HG03558 (cell line): ENCODE data around the gene PARP8.
"Not testable (repeated sequence)": the region's sequence is repeated elsewhere in the genome, so short reads cannot be mapped to it uniquely, and the experiment has no call there.

ENCODE experiments used
- ATAC-seq: cut with Tn5 transposase; IDR thresholded peaks from one replicate; pipeline ENCODE4 v1.9.1; 2021; ENCODE audit warnings: moderate number of reproducible peaks; ENCODE audit not compliant: unreplicated experiment; ENCODE audit errors: extremely low read depth

Gene PARP8

GRCh38 chr5:50666261-50667022 lies at the start of gene PARP8:
PARP8 (plus strand) TSS chr5:50666637; CDS start chr5:50667096, 459 bp downstream.
- no peak for ATAC-seq

- no peak for ATAC-seq
Measured at GRCh38 chr5:50623666-50624065, 42.8 kb upstream of the PARP8 start.

DNA sequence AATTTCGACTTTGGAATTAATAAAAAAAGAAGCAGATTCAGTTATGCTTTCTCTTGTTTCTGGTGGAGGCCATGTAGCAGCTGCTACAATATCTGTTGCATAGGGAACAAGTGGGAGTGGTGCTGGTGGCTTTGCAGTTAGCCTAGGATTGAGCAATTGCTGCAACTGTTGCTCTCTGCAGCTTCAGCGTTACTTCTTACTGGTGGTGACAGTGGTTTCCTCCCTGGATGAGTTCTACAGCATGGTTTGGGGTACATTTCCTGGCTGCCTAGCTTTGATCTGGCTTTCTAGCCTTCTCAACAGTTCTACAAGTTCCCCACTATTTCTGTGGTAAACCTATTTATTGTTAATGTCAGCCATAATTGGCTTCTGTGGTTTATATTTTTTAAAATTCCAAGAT lies 31.6 kb upstream of the PARP8 start:
- ATAC-seq: not testable (repeated sequence)

DNA sequence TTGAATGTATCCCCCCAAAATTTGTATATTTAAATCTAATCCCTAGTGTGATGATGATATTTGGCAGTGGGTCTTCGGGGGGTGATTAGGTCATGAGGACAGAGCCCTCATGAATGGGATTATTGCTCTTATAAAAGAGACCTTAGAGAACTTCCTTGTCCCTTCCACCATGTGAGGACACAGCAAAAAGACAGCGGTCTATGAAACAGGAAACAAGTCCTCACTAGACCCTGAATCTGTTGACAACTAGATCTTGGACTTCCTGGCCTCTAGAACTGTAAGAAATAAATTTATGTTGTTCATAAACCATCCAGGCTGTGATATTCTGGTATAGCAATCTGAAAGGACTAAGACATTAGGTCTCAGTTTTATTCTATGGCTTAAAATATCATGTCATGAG lies 28.9 kb upstream of the PARP8 start:
- ATAC-seq: not testable (repeated sequence)

- no peak for ATAC-seq
Measured at GRCh38 chr5:50646591-50646990, 19.8 kb upstream of the PARP8 start.

- no peak for ATAC-seq
Measured at GRCh38 chr5:50647726-50648125, 18.7 kb upstream of the PARP8 start.

- ATAC-seq: peak; percentile 75
Measured at GRCh38 chr5:50653946-50654345, 12.5 kb upstream of the PARP8 start.

GRCh38 chr5:50655067-50655809 lies 11.2 kb upstream of the PARP8 start:
- no peak for ATAC-seq

GRCh38 chr5:50655810-50656205 lies 10.6 kb upstream of the PARP8 start:
- ATAC-seq: no peak

GRCh38 chr5:50657044-50657443 lies 9.4 kb upstream of the PARP8 start:
- ATAC-seq: no peak

GRCh38 chr5:50658246-50658645 lies 8.2 kb upstream of the PARP8 start:
- ATAC-seq: no peak

GRCh38 chr5:50663636-50664035 lies 2.8 kb upstream of the PARP8 start:
- no peak for ATAC-seq

DNA sequence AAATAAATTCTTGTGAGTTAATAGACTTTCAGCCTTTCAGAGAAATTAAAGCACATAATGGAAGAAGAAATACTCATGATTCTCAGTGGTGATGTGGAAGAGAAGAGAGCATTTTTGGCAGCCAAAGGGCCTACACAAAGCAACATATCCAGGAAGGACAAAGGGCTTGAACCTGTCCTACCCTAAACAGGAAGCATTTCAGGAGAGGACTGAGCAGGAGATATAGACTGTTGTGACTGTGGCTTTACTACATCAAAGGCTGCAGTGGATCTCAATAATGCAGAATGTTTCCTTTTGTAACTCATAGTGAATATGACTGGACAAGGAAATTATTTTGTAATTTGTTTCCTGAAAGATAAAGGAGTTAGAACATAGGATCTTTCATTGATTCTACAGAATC lies 1.3 kb upstream of the PARP8 start:
- ATAC-seq: no peak

GRCh38 chr5:50665761-50666202 lies 655 bp upstream of the PARP8 start:
- not testable (repeated sequence) for ATAC-seq

GRCh38 chr5:50667023-50667652 lies 701 bp downstream of the PARP8 start:
- ATAC-seq: peak; percentile 16

DNA sequence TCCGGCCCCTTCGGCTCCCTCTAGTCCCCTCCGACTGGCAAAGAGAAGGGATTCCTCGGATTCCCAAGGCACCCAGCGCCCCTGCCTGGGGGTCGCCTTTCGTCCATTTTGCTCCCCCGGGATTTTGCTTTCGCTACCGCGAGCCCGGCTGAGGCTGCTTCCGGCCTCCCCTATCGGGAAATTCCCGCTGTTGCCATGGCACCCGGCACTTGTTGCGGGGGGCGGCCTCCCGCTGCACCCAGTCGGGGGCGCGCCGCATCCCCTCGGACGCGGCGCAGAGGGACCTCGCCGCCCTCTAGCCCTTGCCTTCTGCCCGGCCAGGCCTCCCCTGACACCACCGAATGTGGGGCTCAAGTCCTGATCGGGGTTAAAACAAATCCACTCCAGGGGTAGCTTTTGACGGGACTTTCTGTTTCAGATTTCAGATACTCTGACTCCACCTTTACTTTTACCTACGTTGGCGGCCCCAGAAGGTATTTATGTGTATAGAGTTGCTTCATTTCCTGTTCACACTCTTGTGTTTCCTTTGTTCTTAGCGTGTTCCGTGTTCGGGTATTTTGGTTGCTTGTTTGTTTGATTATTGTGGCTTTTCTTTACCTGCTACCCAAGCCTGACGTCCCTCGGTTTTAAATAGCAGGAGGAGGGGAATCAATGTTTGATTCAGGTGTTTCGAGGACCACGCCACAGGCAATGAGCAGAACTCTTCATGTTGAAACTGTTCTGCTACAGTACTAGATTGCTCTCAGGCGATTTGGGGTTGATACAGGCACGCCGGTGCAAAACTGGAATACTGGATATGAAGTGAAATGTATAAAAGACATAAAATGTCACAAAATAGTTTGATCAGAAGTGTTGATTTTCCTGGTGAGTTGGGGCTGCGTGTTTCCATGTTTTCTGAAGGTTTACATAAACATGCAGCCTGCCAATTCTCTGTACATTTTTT lies 1.5 kb downstream of the PARP8 start:
- ATAC-seq: peak; percentile 63

DNA sequence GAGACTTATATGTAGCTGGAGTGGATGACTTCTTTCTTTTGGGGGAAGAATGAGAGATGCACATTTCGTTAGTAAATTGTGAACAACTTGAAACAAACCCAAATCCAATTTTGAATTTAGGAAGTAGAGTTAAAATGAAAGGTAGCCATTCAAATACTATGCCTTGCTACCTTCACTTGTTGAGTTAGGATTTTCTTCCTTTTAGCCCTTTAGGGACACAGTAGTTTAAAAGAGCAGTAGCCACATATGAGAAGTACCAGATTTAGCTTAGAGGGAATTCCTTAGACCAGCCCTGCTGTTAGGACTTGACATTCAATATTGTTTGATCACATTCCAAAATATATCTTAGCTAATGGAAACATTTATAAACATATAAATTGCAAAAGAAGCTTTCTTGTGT lies 2.2 kb downstream of the PARP8 start:
- ATAC-seq: not testable (repeated sequence)

DNA sequence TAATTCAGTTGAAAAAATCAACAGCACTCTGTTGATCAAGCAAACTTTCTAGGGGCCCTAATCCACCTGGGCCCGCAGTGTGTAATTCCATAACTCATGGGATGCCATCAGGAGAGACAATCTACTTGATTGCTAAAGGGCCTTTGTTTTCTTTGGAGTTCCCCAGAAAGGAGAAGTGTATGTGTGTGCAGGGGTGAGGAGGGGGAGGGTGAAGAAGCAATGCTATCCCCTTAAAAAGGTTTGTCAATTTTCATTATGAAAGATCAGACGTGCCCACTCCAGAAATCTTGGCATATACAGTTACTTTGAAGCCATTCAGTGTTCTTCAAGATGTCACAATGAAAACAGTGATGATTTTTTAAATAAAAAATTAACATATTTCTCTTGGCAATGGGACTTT lies 6.2 kb downstream of the PARP8 start:
- no peak for ATAC-seq

DNA sequence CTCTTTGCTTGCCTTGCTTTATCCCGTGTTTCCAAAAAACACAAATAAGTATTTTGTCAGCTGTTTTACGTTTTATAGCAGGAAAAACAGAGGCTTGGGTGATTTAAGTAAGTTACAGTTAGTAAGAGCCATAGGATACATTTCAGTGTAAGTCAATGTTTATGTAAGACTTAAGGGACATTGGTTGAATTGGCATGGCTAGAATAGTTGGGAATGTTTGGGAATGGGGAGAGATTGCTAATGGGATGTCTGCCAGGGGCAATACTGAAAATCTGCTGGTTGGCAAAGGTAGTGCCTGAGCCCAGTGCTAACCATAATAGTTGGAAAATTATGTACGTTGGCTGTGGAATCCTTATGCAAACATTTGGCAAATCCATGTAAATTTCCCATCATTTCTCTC lies 7.0 kb downstream of the PARP8 start:
- ATAC-seq: not testable (repeated sequence)

GRCh38 chr5:50675385-50675784 lies 8.9 kb downstream of the PARP8 start:
- ATAC-seq: no peak
